Measurements from ENCODE around the gene DNM1. TPM values are rescaled to one million over a fixed set of nuclear protein-coding genes. Genes with fewer than 3 reads are reported as not detected.

Gene DNM1
- total and polyA plus RNA-seq, 2 experiments from 2014 or later, result 36.0 to 42.0 TPM

DNA sequence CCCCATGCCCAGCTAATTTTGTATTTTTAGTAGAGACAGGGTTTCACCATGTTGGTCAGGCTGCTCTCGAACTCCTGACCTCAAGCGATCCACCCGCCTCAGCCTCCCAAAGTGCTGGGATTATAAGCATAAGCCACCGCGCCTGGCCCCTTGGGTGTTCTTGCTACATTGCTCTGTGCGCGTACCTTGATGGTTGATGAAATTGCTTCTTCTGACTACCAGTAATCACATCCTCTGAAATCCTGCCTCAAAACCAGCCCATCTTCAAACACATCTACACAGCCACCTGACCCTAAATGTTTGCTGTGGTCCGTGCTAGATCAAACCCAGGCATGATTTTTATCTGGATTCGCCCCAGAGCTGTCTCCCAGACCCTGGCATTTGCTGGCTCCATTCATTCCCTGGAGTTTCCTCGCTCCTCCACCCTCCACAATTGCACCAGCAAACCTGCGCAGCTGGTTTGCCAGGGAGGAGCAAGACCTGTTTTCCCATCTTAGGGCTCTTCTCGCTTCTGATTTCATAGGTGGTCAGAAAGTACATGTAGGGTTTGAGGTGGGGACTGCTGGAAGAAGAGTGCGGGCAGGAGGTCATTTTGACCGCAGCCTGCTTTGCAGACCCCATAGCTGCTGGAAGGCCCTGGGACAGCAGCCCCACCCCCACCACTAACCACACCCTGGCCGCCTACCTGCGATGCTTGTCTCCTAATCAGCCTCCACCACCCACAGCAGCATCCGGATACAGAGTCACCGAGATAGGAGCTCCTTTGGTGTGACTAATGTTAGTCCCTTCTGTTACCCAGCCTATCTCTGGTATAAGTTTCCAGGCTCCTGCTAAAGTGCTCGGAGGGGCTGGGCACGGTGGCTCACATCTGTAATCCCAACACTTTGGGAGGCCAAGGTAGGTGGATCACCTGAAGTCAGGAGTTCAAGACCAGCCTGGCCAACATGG lies 95.6 kb downstream of the DNM1 start:
- Histone ChIP-seq H3K9me2 (ENCODE audit: insufficient read depth) (no peaks in the 10 kb centered on the region), H3K36me3 (ENCODE audit: insufficient read depth) (no peaks in the 10 kb centered on the region), H3K4me3 (no peak overlapping the region), H3K4me2 (no peak overlapping the region), H3K4me1 (ENCODE audit: insufficient read depth) (no peaks in the 10 kb centered on the region; the same call in 1 of the 2 replicates), H3K27me3 (ENCODE audit: insufficient read depth) (no peaks in the 10 kb centered on the region), H4K20me1 (replicated peaks; ENCODE audit: insufficient read depth) (no peaks in the 10 kb centered on the region), H3K79me2 (replicated peaks; ENCODE audit: insufficient read depth) (no peaks in the 10 kb centered on the region), H2AFZ (no peak overlapping the region), H3K27ac (ENCODE audit: low read depth) (no peak overlapping the region), H3F3A (replicated peaks; ENCODE audit: low read depth) (0 out of 2 replicates have a peak, but pooled peaks cover 2% of the 10 kb centered on the region)
- Mint-ChIP-seq H3K27ac (no peak overlapping the region), H3K4me1 (peaks cover 3% of the 10 kb centered on the region; the same call in 2 of the 3 replicates), H3K27me3 (ENCODE audit: insufficient read depth, low read depth, poor library complexity) (peaks cover 11% of the 10 kb centered on the region), H3K9me3 (no peaks in the 10 kb centered on the region), H3K4me3 (no peak overlapping the region), H3K36me3 (ENCODE audit: low read depth) (no peaks in the 10 kb centered on the region)
- TF ChIP-seq NANOG (IDR thresholded peaks at IDR 0.05; ENCODE audit: borderline replicate concordance), result no peak
- TF ChIP-seq EZH2phosphoT487 (IDR thresholded peaks at IDR 0.05; ENCODE audit: unreplicated experiment), result no peak
- no peak for TF ChIP-seq EZH2 (IDR thresholded peaks at IDR 0.05; ENCODE audit: low read depth, unreplicated experiment)
- no peak for TF ChIP-seq ZNF114 (CRISPR knock-in tag; IDR thresholded peaks at IDR 0.05)
- no peak for TF ChIP-seq CREB1 (CRISPR knock-in tag; IDR thresholded peaks at IDR 0.05; ENCODE audit: low read depth)
- TF ChIP-seq, protein P1, sequence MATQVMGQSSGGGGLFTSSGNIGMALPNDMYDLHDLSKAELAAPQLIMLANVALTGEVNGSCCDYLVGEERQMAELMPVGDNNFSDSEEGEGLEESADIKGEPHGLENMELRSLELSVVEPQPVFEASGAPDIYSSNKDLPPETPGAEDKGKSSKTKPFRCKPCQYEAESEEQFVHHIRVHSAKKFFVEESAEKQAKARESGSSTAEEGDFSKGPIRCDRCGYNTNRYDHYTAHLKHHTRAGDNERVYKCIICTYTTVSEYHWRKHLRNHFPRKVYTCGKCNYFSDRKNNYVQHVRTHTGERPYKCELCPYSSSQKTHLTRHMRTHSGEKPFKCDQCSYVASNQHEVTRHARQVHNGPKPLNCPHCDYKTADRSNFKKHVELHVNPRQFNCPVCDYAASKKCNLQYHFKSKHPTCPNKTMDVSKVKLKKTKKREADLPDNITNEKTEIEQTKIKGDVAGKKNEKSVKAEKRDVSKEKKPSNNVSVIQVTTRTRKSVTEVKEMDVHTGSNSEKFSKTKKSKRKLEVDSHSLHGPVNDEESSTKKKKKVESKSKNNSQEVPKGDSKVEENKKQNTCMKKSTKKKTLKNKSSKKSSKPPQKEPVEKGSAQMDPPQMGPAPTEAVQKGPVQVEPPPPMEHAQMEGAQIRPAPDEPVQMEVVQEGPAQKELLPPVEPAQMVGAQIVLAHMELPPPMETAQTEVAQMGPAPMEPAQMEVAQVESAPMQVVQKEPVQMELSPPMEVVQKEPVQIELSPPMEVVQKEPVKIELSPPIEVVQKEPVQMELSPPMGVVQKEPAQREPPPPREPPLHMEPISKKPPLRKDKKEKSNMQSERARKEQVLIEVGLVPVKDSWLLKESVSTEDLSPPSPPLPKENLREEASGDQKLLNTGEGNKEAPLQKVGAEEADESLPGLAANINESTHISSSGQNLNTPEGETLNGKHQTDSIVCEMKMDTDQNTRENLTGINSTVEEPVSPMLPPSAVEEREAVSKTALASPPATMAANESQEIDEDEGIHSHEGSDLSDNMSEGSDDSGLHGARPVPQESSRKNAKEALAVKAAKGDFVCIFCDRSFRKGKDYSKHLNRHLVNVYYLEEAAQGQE (IDR thresholded peaks at IDR 0.05; ENCODE audit: unreplicated experiment), result no peak
- TF ChIP-seq POLR2AphosphoS5 (IDR thresholded peaks at IDR 0.05; ENCODE audit: low read depth), result no peak
- TF ChIP-seq, protein P2, sequence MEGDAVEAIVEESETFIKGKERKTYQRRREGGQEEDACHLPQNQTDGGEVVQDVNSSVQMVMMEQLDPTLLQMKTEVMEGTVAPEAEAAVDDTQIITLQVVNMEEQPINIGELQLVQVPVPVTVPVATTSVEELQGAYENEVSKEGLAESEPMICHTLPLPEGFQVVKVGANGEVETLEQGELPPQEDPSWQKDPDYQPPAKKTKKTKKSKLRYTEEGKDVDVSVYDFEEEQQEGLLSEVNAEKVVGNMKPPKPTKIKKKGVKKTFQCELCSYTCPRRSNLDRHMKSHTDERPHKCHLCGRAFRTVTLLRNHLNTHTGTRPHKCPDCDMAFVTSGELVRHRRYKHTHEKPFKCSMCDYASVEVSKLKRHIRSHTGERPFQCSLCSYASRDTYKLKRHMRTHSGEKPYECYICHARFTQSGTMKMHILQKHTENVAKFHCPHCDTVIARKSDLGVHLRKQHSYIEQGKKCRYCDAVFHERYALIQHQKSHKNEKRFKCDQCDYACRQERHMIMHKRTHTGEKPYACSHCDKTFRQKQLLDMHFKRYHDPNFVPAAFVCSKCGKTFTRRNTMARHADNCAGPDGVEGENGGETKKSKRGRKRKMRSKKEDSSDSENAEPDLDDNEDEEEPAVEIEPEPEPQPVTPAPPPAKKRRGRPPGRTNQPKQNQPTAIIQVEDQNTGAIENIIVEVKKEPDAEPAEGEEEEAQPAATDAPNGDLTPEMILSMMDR (conservative IDR thresholded peaks at IDR 0.05; ENCODE audit: low read depth in 2 of 2), result no peak
- TF ChIP-seq, protein P3, sequence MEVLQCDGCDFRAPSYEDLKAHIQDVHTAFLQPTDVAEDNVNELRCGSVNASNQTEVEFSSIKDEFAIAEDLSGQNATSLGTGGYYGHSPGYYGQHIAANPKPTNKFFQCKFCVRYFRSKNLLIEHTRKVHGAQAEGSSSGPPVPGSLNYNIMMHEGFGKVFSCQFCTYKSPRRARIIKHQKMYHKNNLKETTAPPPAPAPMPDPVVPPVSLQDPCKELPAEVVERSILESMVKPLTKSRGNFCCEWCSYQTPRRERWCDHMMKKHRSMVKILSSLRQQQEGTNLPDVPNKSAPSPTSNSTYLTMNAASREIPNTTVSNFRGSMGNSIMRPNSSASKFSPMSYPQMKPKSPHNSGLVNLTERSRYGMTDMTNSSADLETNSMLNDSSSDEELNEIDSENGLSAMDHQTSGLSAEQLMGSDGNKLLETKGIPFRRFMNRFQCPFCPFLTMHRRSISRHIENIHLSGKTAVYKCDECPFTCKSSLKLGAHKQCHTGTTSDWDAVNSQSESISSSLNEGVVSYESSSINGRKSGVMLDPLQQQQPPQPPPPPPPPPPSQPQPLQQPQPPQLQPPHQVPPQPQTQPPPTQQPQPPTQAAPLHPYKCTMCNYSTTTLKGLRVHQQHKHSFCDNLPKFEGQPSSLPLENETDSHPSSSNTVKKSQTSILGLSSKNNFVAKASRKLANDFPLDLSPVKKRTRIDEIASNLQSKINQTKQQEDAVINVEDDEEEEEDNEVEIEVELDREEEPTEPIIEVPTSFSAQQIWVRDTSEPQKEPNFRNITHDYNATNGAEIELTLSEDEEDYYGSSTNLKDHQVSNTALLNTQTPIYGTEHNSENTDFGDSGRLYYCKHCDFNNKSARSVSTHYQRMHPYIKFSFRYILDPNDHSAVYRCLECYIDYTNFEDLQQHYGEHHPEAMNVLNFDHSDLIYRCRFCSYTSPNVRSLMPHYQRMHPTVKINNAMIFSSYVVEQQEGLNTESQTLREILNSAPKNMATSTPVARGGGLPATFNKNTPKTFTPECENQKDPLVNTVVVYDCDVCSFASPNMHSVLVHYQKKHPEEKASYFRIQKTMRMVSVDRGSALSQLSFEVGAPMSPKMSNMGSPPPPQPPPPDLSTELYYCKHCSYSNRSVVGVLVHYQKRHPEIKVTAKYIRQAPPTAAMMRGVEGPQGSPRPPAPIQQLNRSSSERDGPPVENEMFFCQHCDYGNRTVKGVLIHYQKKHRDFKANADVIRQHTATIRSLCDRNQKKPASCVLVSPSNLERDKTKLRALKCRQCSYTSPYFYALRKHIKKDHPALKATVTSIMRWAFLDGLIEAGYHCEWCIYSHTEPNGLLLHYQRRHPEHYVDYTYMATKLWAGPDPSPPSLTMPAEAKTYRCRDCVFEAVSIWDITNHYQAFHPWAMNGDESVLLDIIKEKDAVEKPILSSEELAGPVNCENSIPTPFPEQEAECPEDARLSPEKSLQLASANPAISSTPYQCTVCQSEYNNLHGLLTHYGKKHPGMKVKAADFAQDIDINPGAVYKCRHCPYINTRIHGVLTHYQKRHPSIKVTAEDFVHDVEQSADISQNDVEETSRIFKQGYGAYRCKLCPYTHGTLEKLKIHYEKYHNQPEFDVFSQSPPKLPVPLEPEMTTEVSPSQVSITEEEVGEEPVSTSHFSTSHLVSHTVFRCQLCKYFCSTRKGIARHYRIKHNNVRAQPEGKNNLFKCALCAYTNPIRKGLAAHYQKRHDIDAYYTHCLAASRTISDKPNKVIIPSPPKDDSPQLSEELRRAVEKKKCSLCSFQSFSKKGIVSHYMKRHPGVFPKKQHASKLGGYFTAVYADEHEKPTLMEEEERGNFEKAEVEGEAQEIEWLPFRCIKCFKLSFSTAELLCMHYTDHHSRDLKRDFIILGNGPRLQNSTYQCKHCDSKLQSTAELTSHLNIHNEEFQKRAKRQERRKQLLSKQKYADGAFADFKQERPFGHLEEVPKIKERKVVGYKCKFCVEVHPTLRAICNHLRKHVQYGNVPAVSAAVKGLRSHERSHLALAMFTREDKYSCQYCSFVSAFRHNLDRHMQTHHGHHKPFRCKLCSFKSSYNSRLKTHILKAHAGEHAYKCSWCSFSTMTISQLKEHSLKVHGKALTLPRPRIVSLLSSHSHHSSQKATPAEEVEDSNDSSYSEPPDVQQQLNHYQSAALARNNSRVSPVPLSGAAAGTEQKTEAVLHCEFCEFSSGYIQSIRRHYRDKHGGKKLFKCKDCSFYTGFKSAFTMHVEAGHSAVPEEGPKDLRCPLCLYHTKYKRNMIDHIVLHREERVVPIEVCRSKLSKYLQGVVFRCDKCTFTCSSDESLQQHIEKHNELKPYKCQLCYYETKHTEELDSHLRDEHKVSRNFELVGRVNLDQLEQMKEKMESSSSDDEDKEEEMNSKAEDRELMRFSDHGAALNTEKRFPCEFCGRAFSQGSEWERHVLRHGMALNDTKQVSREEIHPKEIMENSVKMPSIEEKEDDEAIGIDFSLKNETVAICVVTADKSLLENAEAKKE (CRISPR knock-in tag; IDR thresholded peaks at IDR 0.05), result no peak
- TF ChIP-seq, protein P4, sequence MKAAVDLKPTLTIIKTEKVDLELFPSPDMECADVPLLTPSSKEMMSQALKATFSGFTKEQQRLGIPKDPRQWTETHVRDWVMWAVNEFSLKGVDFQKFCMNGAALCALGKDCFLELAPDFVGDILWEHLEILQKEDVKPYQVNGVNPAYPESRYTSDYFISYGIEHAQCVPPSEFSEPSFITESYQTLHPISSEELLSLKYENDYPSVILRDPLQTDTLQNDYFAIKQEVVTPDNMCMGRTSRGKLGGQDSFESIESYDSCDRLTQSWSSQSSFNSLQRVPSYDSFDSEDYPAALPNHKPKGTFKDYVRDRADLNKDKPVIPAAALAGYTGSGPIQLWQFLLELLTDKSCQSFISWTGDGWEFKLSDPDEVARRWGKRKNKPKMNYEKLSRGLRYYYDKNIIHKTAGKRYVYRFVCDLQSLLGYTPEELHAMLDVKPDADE (IDR thresholded peaks at IDR 0.05), result no peak
- TF ChIP-seq JUNB (IDR thresholded peaks at IDR 0.05; ENCODE audit: unreplicated experiment), result no peak
- no peak for TF ChIP-seq STAT1 (IDR thresholded peaks at IDR 0.05; ENCODE audit: unreplicated experiment)
- DNase-seq (ENCODE audit: low spot score) (no peak), ATAC-seq (no peak)

All from GM23338 (cell line).